Activated CD8-positive, alpha-beta T cell treated with anti-CD3 and anti-CD28 coated beads for 36 hours (primary cell): ENCODE measurements around the gene HSPA1L. TPM values are rescaled to one million over a fixed set of nuclear protein-coding genes. Genes with fewer than 3 reads are reported as not detected.

ENCODE experiments used
- ATAC-seq: fragments of 200-7000 bp; cut with Tn5 transposase; one replicate; pipeline ENCODE4 v1.10.0; 2021; ENCODE audit warnings: mild to moderate bottlenecking, moderate library complexity
- CTCF ChIA-PET: fragments of 350-600 bp; sonication (Branson Sonifier 250); formaldehyde crosslinking; loops from one replicate; lab custom pipeline; 2021; ENCODE audit warnings: antibody characterized with exemption; lab: Charles Lee
- POLR2A ChIA-PET: fragments of 350-600 bp; sonication (Branson Sonifier 250); formaldehyde crosslinking; loops from one replicate; lab custom pipeline; 2021; ENCODE audit warnings: antibody characterized with exemption; lab: Charles Lee
- DNase-seq: peaks from one replicate; pipeline ENCODE4 v3.0.0-alpha.2; 2020
- H3K27ac Mint-ChIP-seq: one replicate; pipeline ENCODE4 v1.8.0; 2021; ENCODE audit warnings: mild to moderate bottlenecking, mixed read lengths
- H3K27me3 Mint-ChIP-seq: one replicate; pipeline ENCODE4 v1.8.0; 2021; ENCODE audit warnings: mixed read lengths
- H3K36me3 Mint-ChIP-seq: one replicate; pipeline ENCODE4 v1.8.0; 2021; ENCODE audit warnings: low read depth, mixed read lengths
- H3K4me1 Mint-ChIP-seq: one replicate; pipeline ENCODE4 v1.8.0; 2021; ENCODE audit warnings: low read depth, mixed read lengths
- H3K4me3 Mint-ChIP-seq: one replicate; pipeline ENCODE4 v1.8.0; 2021; ENCODE audit warnings: mild to moderate bottlenecking, moderate library complexity, mixed read lengths
- H3K9me3 Mint-ChIP-seq: one replicate; pipeline ENCODE4 v1.8.0; 2021; ENCODE audit warnings: mixed read lengths
- CTCF ChIP-seq: fragments of 200-600 bp; IDR thresholded peaks from one replicate; pipeline ENCODE4 v1.8.0; 2022; ENCODE audit warnings: antibody characterized with exemption, mild to moderate bottlenecking
- intact Hi-C: fragments of 100-400 bp; cut with micrococcal nuclease; formaldehyde crosslinking; loops from one replicate; pipeline ENCODE4 v1.10.0; 2022
- total RNA-seq, 2 experiments: library from RNA; stranded (reverse); gene quantifications; one replicate each; pipeline ENCODE4 v1.2.3, GENCODE V29; 2021

HSPA1L gene
- total RNA-seq, 2 experiments from 2014 or later: 1.7 to 2.0 TPM

GRCh38 chr6:31851485-31851832, 36.4 kb upstream of the HSPA1L start:
- ATAC-seq: no peak
- Mint-ChIP-seq H3K4me1 (no peaks in the 10 kb centered on the region), H3K27me3 (no peaks in the 10 kb centered on the region), H3K9me3 (no peaks in the 10 kb centered on the region), H3K36me3 (peaks cover 4% of the 10 kb centered on the region), H3K27ac (no peak overlapping the region), H3K4me3 (no peak overlapping the region)
- intact Hi-C loops: no loop called here
- CTCF ChIA-PET: interaction anchor here (0.9 kb wide), 1 partner anchor 101 kb away, joined by 3 read pairs; no protein-coding TSS in a partner anchor
- no peak for DNase-seq
- POLR2A ChIA-PET: interaction anchor here (1.2 kb wide), 1 partner anchor 16 kb away, joined by 3 read pairs; no protein-coding TSS in a partner anchor
- no peak for TF ChIP-seq CTCF

GRCh38 chr6:31850765-31851484, 35.8 kb upstream of the HSPA1L start:
- Mint-ChIP-seq H3K4me1 (no peaks in the 10 kb centered on the region), H3K36me3 (peaks cover 4% of the 10 kb centered on the region), H3K27ac (no peak overlapping the region), H3K9me3 (no peaks in the 10 kb centered on the region), H3K27me3 (no peaks in the 10 kb centered on the region), H3K4me3 (no peak overlapping the region)
- DNase-seq (no peak), ATAC-seq (no peak)
- POLR2A ChIA-PET: no interaction called here
- intact Hi-C loops: no loop called here
- TF ChIP-seq CTCF: no peak
- CTCF ChIA-PET: interaction anchor here (0.9 kb wide), 1 partner anchor 102 kb away, joined by 3 read pairs; no protein-coding TSS in a partner anchor

GRCh38 chr6:31847276-31847978, 32.3 kb upstream of the HSPA1L start:
- ATAC-seq (no peak), DNase-seq (no peak)
- H3K4me3 Mint-ChIP-seq: no peak overlapping the region
- POLR2A ChIA-PET: interaction anchor here (1.4 to 5.6 kb wide), 2 partner anchors 12 to 112 kb away, joined by 3 to 27 read pairs; partner anchors contain the start of genes NELFE and SKIC2
- no peaks in the 10 kb centered on the region for H3K27me3 Mint-ChIP-seq
- H3K27ac Mint-ChIP-seq: no peak overlapping the region
- TF ChIP-seq CTCF: no peak
- H3K36me3 Mint-ChIP-seq: peaks cover 2% of the 10 kb centered on the region
- H3K9me3 Mint-ChIP-seq: no peaks in the 10 kb centered on the region
- no peaks in the 10 kb centered on the region for H3K4me1 Mint-ChIP-seq
- CTCF ChIA-PET: interaction anchor here (1.2 to 1.7 kb wide), 2 partner anchors 42 to 78 kb away, joined by 4 to 5 read pairs; no protein-coding TSS in a partner anchor
- intact Hi-C loops: no loop called here

GRCh38 chr6:31844507-31844906, 29.4 kb upstream of the HSPA1L start:
- Mint-ChIP-seq H3K27me3 (no peaks in the 10 kb centered on the region), H3K36me3 (peaks cover 20% of the 10 kb centered on the region), H3K4me1 (peaks cover under 1% of the 10 kb centered on the region), H3K27ac (no peak overlapping the region), H3K9me3 (no peaks in the 10 kb centered on the region), H3K4me3 (no peak overlapping the region)
- ATAC-seq (no peak), DNase-seq (no peak)
- ChIA-PET POLR2A (interaction anchor here (1.0 to 5.6 kb wide), 3 partner anchors 9 to 58 kb away, joined by 3 to 27 read pairs (median 6); no protein-coding TSS in a partner anchor), CTCF (interaction anchor here (1.0 kb wide), 1 partner anchor 19 kb away, joined by 4 read pairs; no protein-coding TSS in a partner anchor)
- intact Hi-C loops: no loop called here
- TF ChIP-seq CTCF: no peak
